Fibroblast of the aortic adventitia (primary cell): ENCODE results near the gene ZKSCAN5. TPM values are rescaled to one million over a fixed set of nuclear protein-coding genes. Genes with fewer than 3 reads are reported as not detected.

Source experiments
- DNase-seq: peaks from one replicate; pipeline ENCODE4 v3.0.0-alpha.2; 2010; ENCODE audit warnings: low read depth
- H3K4me3 ChIP-seq: 2 replicates; pipeline ENCODE4 v1.5.1; 2011; ENCODE audit warnings: low read depth, mild to moderate bottlenecking, control low read depth, low read length, moderate library complexity
- total RNA-seq: library from RNA; depleted of rRNA; stranded (reverse); fragments of >200 nt; gene quantifications from 2 replicates; pipeline ENCODE4 v1.2.3, GENCODE V29; 2012; ENCODE audit warnings: low replicate concordance
- TF ChIP-seq, protein P1 (sequence below): IDR thresholded peaks from 2 replicates; pipeline ENCODE4 v1.5.1; 2011; ENCODE audit warnings: mild to moderate bottlenecking, low read length, control low read depth, inconsistent platforms; ENCODE audit not compliant: insufficient read depth

Gene ZKSCAN5
- total RNA-seq, 1 donor: 11.8 TPM

DNA sequence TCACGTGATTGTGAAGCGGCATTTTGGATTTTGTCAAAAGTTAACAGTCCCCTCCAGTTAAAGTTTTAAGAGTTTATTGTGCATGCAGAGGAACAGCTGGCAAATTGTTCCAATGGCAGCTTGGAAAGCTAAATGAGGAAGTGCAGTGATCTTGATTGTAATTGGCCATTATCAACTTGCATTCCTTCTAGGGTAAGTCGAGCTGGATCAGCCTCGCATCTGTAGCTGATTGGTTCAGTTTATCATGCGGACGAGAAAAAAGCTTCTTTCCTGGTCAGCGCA, 31.2 kb upstream of the ZKSCAN5 start:
- peak; percentile 71 for DNase-seq
- TF ChIP-seq, protein P1, sequence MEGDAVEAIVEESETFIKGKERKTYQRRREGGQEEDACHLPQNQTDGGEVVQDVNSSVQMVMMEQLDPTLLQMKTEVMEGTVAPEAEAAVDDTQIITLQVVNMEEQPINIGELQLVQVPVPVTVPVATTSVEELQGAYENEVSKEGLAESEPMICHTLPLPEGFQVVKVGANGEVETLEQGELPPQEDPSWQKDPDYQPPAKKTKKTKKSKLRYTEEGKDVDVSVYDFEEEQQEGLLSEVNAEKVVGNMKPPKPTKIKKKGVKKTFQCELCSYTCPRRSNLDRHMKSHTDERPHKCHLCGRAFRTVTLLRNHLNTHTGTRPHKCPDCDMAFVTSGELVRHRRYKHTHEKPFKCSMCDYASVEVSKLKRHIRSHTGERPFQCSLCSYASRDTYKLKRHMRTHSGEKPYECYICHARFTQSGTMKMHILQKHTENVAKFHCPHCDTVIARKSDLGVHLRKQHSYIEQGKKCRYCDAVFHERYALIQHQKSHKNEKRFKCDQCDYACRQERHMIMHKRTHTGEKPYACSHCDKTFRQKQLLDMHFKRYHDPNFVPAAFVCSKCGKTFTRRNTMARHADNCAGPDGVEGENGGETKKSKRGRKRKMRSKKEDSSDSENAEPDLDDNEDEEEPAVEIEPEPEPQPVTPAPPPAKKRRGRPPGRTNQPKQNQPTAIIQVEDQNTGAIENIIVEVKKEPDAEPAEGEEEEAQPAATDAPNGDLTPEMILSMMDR: no peak
- peak overlapping the region; percentile 73 for H3K4me3 ChIP-seq

DNA sequence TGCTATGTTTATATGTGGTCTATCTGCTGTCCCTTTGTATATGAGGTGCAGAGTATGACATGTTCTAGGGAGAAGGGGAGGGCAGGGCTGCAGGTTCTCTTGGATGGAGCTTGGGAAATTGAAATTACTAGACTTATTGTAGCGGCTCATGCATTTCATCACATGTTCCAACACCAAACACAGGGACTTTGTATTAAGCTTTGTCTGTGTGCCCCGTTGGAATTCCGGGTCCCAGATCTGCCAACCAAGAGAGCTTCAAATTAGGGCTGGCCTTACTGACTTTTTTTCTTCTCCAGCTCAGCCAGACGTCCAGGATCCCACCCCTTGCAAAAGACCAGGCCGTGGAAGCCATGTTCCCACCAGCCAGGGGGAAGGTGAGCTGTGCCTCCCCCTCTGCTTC, 28.4 kb upstream of the ZKSCAN5 start:
- no peak for DNase-seq
- TF ChIP-seq, protein P1: no peak
- no peak overlapping the region for H3K4me3 ChIP-seq

DNA sequence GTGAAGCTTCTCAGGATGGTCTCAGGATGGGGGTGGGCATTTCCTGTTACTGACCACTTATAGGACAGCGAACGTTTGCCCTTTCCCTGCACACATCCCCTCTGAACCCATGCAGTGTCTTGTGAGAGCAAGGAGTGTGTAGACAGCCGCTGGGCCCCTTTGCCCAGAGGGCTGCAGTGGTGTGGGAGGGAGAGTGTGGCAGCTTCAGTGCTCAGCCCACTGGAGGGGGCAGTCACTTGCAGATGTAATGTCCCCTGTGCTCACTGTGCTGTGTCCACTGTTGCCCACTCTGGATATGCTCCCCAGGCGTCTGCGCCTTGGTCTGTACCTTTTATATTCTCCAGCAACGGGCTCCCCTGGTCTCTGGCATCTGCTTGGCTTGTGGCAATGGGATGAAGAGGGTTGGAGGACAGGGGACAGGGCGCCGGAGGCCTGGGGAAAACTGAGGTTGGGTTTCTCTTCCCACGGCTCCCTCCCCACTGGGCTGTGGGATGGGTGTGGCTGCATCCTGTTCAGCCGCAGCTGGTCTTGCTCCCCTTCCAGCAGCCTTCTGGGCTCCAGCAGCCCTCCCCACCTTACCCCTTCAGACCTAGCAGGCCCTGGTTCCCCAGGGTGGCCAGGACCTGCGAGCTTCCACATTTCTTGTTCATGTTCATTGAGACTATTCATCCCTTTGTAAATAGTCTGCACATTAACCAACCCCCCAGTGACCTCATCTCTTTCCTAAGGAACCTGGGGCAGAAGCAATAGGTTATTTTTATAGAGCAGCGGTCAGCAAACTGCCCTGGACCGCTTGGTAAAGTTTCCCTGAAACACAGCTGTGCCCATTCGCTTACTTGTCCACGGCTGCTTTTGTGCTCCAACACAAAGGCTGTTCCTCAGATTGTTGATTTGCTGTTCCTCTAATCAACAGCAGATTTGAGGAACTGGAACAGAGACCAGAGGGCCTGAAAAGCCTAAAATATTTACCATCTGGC, 25.7 kb upstream of the ZKSCAN5 start:
- H3K4me3 ChIP-seq: no peak overlapping the region
- DNase-seq: no peak
- TF ChIP-seq, protein P1: no peak

DNA sequence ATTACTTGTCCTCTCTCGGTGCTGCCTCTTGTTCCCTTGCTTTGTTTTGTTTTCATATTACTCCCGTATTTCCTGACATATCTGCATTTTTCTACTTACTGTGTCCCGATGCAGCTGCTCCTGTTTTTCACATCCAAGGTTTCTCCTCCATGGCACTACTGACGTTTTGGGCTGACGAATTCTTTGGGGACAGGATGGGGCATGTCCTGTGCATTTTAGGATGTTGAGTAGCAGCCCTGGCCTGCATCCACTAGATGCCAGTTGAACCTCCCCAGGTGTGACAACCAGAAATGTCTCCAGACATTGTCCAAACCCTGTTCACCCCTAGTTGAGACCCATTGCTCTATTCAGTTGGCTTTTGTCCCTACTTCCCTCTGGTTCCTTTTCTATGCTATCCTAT, 19.4 kb upstream of the ZKSCAN5 start:
- TF ChIP-seq, protein P1: no peak
- H3K4me3 ChIP-seq: no peak overlapping the region
- DNase-seq: no peak

DNA sequence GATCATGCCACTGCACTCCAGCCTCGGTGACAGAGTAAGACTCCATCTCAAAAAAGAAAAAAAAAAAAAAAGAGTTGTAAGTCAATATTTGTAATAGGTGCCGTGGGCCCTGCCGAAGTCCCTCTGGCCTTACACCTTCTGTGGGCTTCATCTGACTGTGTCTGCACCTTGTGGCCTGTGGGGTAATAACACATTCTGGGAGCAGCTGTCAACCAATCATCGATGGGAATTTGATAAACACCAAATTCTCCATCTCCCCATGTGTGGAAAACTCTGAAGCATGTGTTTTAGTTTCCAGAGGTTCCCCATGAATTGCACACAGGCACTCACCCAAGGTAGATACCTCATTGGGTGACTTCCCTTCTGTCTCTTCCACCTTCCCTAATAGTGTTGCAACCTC, 15.2 kb upstream of the ZKSCAN5 start:
- DNase-seq: no peak
- TF ChIP-seq, protein P1: no peak
- no peak overlapping the region for H3K4me3 ChIP-seq

DNA sequence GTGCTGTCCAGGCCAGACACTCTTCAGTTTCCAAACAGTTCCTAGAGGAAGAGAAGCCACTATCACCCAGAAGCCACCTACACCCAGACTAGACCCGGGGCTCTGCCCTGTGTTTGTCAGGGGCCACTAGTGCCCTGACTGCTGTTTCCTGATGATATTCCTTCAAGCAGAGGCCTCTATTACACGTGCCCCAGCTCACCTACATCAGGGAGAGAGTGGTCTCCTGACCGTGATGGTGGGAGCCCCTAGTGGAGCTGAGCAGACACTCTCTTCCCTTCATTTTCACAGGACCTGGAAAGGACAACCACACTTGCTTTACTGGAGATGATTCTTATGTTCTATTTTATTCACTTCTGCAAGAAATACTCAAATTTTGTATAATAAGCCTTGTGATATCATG, 13.6 kb upstream of the ZKSCAN5 start:
- no peak for DNase-seq
- TF ChIP-seq, protein P1: no peak
- H3K4me3 ChIP-seq: no peak overlapping the region
